K562 (cell line): ENCODE results near the gene GMPR. TPM values are rescaled to one million over a fixed set of nuclear protein-coding genes. Genes with fewer than 3 reads are reported as not detected.

Source experiments
- ARID2 ChIP-seq: fragments of 450-650 bp; IDR thresholded peaks from 2 replicates; pipeline ENCODE4 v1.6.1; 2017; ENCODE audit warnings: antibody characterized with exemption, mild to moderate bottlenecking
- BHLHE40 ChIP-seq: IDR thresholded peaks from 2 replicates; pipeline ENCODE4 v1.6.1; 2011; ENCODE audit warnings: low read length, improper control_type of control experiment
- BRCA1 ChIP-seq, 2 experiments: fragments of 450-650 bp in 1 of 2; sonication (generic) in 1 of 2; formaldehyde crosslinking in 1 of 2; IDR thresholded peaks; 2 replicates each; pipeline versions ENCODE4 v1.5.0 to v1.6.1; 2017 to 2020; ENCODE audit warnings: mild to moderate bottlenecking in 1 of 2, missing genetic modification reagents in 1 of 2
- CCAR2 ChIP-seq: fragments of 200-400 bp; formaldehyde crosslinking; IDR thresholded peaks from 2 replicates; pipeline ENCODE4 v1.6.1; 2017; ENCODE audit warnings: mild to moderate bottlenecking, low read depth, low read length
- CEBPZ ChIP-seq: fragments of 150-350 bp; IDR thresholded peaks from 2 replicates; pipeline ENCODE4 v1.6.1; 2014; ENCODE audit warnings: low read depth, mild to moderate bottlenecking, low read length, borderline replicate concordance
- DDX20 ChIP-seq: fragments of 450-650 bp; IDR thresholded peaks from 2 replicates; pipeline ENCODE4 v1.6.1; 2016; ENCODE audit warnings: missing genetic modification characterization, low read depth, mild to moderate bottlenecking, missing compliant biosample characterization, moderate library complexity
- EGR1 ChIP-seq: fragments of 450-650 bp; conservative IDR thresholded peaks from 2 replicates; pipeline ENCODE4 v1.6.1; 2017; ENCODE audit warnings: mild to moderate bottlenecking
- ETS2 ChIP-seq: IDR thresholded peaks from 2 replicates; pipeline ENCODE4 v1.6.1; 2016; ENCODE audit warnings: borderline replicate concordance, missing genetic modification characterization, mild to moderate bottlenecking, moderate library complexity, missing compliant biosample characterization; ENCODE audit not compliant: poor library complexity, severe bottlenecking
- GATAD2B ChIP-seq: fragments of 450-650 bp; IDR thresholded peaks from 2 replicates; pipeline ENCODE4 v1.6.1; 2017; ENCODE audit warnings: mild to moderate bottlenecking, borderline replicate concordance
- GTF2A2 ChIP-seq: IDR thresholded peaks from 2 replicates; pipeline ENCODE4 v1.6.1; 2016; ENCODE audit warnings: mild to moderate bottlenecking, missing genetic modification characterization, missing compliant biosample characterization
- HDAC6 ChIP-seq: IDR thresholded peaks from 2 replicates; pipeline ENCODE4 v1.6.1; 2012; ENCODE audit warnings: low read depth, mild to moderate bottlenecking, control low read depth, inconsistent platforms, low read length, moderate library complexity
- JUNB ChIP-seq: fragments of 450-650 bp; formaldehyde crosslinking; conservative IDR thresholded peaks from 2 replicates; pipeline ENCODE4 v1.4.0; 2020; ENCODE audit warnings: mild to moderate bottlenecking
- KAT2B ChIP-seq: IDR thresholded peaks from one replicate; pipeline ENCODE4 v1.6.1; 2012; ENCODE audit warnings: low read depth, mild to moderate bottlenecking, control low read depth, inconsistent platforms, low read length, moderate library complexity
- L3MBTL2 ChIP-seq: fragments of 450-650 bp; IDR thresholded peaks from 2 replicates; pipeline ENCODE4 v1.6.1; 2016; ENCODE audit warnings: mild to moderate bottlenecking, moderate library complexity
- NR2C1 ChIP-seq, 2 experiments: fragments of 450-650 bp; IDR thresholded peaks; 2 replicates each; pipeline ENCODE4 v1.6.1; 2017; ENCODE audit warnings: mild to moderate bottlenecking in 2 of 2, antibody characterized with exemption in 1 of 2, inconsistent platforms in 1 of 2, missing compliant biosample characterization in 1 of 2, missing genetic modification characterization in 1 of 2
- NR2F6 ChIP-seq: fragments of 450-650 bp; formaldehyde crosslinking; IDR thresholded peaks from 2 replicates; pipeline ENCODE4 v1.4.0; 2020; ENCODE audit warnings: mild to moderate bottlenecking
- NR4A1 ChIP-seq, 2 experiments: fragments of 250-450 bp in 1 of 2; fragments of 450-650 bp in 1 of 2; sonication (Bioruptor Pico) in 1 of 2; IDR thresholded peaks; 2 replicates each; pipeline versions ENCODE4 v1.4.0 to v1.6.1; 2016 to 2020; ENCODE audit warnings: mild to moderate bottlenecking in 2 of 2, missing compliant biosample characterization in 1 of 2, missing genetic modification characterization in 1 of 2, moderate library complexity in 1 of 2
- POLR2B ChIP-seq: fragments of 450-650 bp; IDR thresholded peaks from 2 replicates; pipeline ENCODE4 v1.6.1; 2018; ENCODE audit warnings: low read depth; ENCODE audit not compliant: partially characterized antibody
- SP2 ChIP-seq: IDR thresholded peaks from 2 replicates; pipeline ENCODE4 v1.6.1; 2011; ENCODE audit warnings: mild to moderate bottlenecking, low read depth, low read length, moderate library complexity; ENCODE audit not compliant: poor library complexity, severe bottlenecking; ENCODE audit errors: extremely low read depth
- XRCC3 ChIP-seq: fragments of 450-650 bp; IDR thresholded peaks from 2 replicates; pipeline ENCODE4 v1.6.1; 2017; ENCODE audit warnings: mild to moderate bottlenecking, moderate library complexity
- ZFP1 ChIP-seq: fragments of 450-650 bp; formaldehyde crosslinking; IDR thresholded peaks from 2 replicates; pipeline ENCODE4 v1.4.0; 2020; ENCODE audit warnings: mild to moderate bottlenecking, mixed read lengths
- ZNF146 ChIP-seq: IDR thresholded peaks from one replicate; pipeline ENCODE4 v1.6.1; 2018; ENCODE audit warnings: missing compliant biosample characterization; ENCODE audit not compliant: unreplicated experiment
- ZNF174 ChIP-seq: fragments of 250-450 bp; sonication (Bioruptor Pico); IDR thresholded peaks from 2 replicates; pipeline ENCODE4 v1.4.0; 2020; ENCODE audit warnings: mild to moderate bottlenecking
- ZNF384 ChIP-seq: IDR thresholded peaks from 2 replicates; pipeline ENCODE4 v1.6.1; 2012; ENCODE audit warnings: low read depth, low read length, improper control_type of control experiment
- ZNF586 ChIP-seq: fragments of 450-650 bp; formaldehyde crosslinking; conservative IDR thresholded peaks from 2 replicates; pipeline ENCODE4 v1.4.0; 2020; ENCODE audit warnings: mild to moderate bottlenecking, moderate library complexity
- ZNF589 ChIP-seq: fragments of 200-800 bp; sonication (Bioruptor generic); IDR thresholded peaks from 2 replicates; pipeline ENCODE4 v1.6.1; 2016; ENCODE audit warnings: low read depth, missing genetic modification characterization, missing compliant biosample characterization
- ZSCAN29 ChIP-seq: fragments of 450-650 bp; IDR thresholded peaks from 2 replicates; pipeline ENCODE4 v1.6.1; 2017
- polyA plus RNA-seq, 8 experiments: library from polyadenylated mRNA; depleted of rRNA in 4 of 8; stranded (reverse) in 5 of 8; unstranded in 3 of 8; fragments of >200 nt; fragmentation: Nextera tagmentation in 2 of 8; fragmentation: Illumina TruSeq in 1 of 8; extraction: Ambion mirVana in 2 of 8; extraction: Trizol in 1 of 8; gene quantifications; 2 replicates each; pipeline versions ENCODE4 v1.2.1 to v1.2.3, GENCODE V29; 2011 to 2014; ENCODE audit warnings: inconsistent platforms in 1 of 8, missing spikeins in 1 of 8
- total RNA-seq, 7 experiments: library from RNA; depleted of rRNA in 6 of 7; stranded (reverse); fragments of >200 nt in 6 of 7; fragmentation: Illumina TruSeq in 2 of 7; extraction: Trizol in 2 of 7; gene quantifications; 2 replicates each; pipeline versions ENCODE4 v1.2.1 to v1.2.3, GENCODE V29; 2011 to 2021; ENCODE audit warnings: low replicate concordance in 1 of 7

Gene GMPR
- total and polyA plus RNA-seq, 9 of the 15 experiments (the other 6 are each of a cell fraction or from before 2014, with no cell fraction given): 34.6 to 83.7 (median 49.8) TPM

- TF ChIP-seq CEBPZ (no peak), HDAC6 (no peak), EGR1 (peak; percentile 48; the same call in 1 of the 2 replicates), NR2C1 (IDR thresholded peaks at IDR 0.05) (no peak), NR2C1 (tag; IDR thresholded peaks at IDR 0.05) (0 out of 2 replicates have a peak, but pooled peaks have one; percentile 36), KAT2B (no peak), SP2 (no peak), XRCC3 (no peak), ZSCAN29 (0 out of 2 replicates have a peak, but pooled peaks have one; percentile 56), NR4A1 (CRISPR knock-in tag; IDR thresholded peaks at IDR 0.05) (no peak), NR4A1 (tag; IDR thresholded peaks at IDR 0.05) (peak; percentile 79; the same call in 1 of the 2 replicates), ETS2 (tag) (no peak), ARID2 (no peak), ZNF174 (CRISPR knock-in tag) (no peak), ZNF589 (CRISPR knock-in tag) (peak; percentile 96), DDX20 (tag) (no peak), ZNF146 (CRISPR knock-in tag) (no peak), NR2F6 (CRISPR knock-in tag) (no peak), ZNF384 (no peak), POLR2B (peak; percentile 92), ZFP1 (CRISPR knock-in tag) (no peak), BHLHE40 (no peak; the same call in 1 of the 2 replicates), ZNF586 (CRISPR knock-in tag) (no peak; the same call in none of the 2 replicates), GTF2A2 (no peak; the same call in 1 of the 2 replicates), CCAR2 (no peak), L3MBTL2 (peak; percentile 72), JUNB (no peak), GATAD2B (peak; percentile 86), BRCA1 (IDR thresholded peaks at IDR 0.05) (no peak), BRCA1 (CRISPR knock-in tag; IDR thresholded peaks at IDR 0.05) (no peak)
Measured at GRCh38 chr6:16267428-16268263, 29.3 kb downstream of the GMPR start (continued).
